Measurements from ENCODE around the gene GPR179.

GPR179 gene

GRCh38 chr17:38345743-38346142 lies 2.0 kb upstream of the GPR179 start:
- DNase-seq: no peak

- DNase-seq: no peak
Observed at GRCh38 chr17:38344420-38344745, 627 bp upstream of the GPR179 start.

GRCh38 chr17:38342886-38343607 lies 709 bp downstream of the GPR179 start:
- DNase-seq: no peak

GRCh38 chr17:38341035-38341721 lies 2.6 kb downstream of the GPR179 start:
- peak; percentile 73 for DNase-seq

- no peak for DNase-seq
Observed at GRCh38 chr17:38339891-38340290, 3.9 kb downstream of the GPR179 start.

GRCh38 chr17:38338535-38338934 lies 5.2 kb downstream of the GPR179 start:
- DNase-seq: no peak

GRCh38 chr17:38338053-38338452 lies 5.7 kb downstream of the GPR179 start:
- DNase-seq: no peak

GRCh38 chr17:38336838-38337237 lies 6.9 kb downstream of the GPR179 start:
- no peak for DNase-seq

- DNase-seq: no peak
Observed at GRCh38 chr17:38334480-38335364, 9.0 kb downstream of the GPR179 start.

- DNase-seq: no peak
Observed at GRCh38 chr17:38333635-38334295, 10.0 kb downstream of the GPR179 start.

GRCh38 chr17:38332735-38333134 lies 11.0 kb downstream of the GPR179 start:
- DNase-seq: no peak

GRCh38 chr17:38330941-38331411 lies 12.8 kb downstream of the GPR179 start:
- DNase-seq: no peak

GRCh38 chr17:38329808-38330730 lies 13.7 kb downstream of the GPR179 start:
- no peak for DNase-seq

GRCh38 chr17:38329284-38329683 lies 14.5 kb downstream of the GPR179 start:
- DNase-seq: no peak

- DNase-seq: no peak
Observed at GRCh38 chr17:38328620-38329019, 15.1 kb downstream of the GPR179 start.

- DNase-seq: no peak
Observed at GRCh38 chr17:38327936-38328335, 15.8 kb downstream of the GPR179 start.

- DNase-seq: no peak
Observed at GRCh38 chr17:38326996-38327792, 16.6 kb downstream of the GPR179 start.

- no peak for DNase-seq
Observed at GRCh38 chr17:38325221-38325851, 18.4 kb downstream of the GPR179 start.

GRCh38 chr17:38324772-38325171 lies 19.0 kb downstream of the GPR179 start:
- DNase-seq: no peak

GRCh38 chr17:38324141-38324697 lies 19.5 kb downstream of the GPR179 start:
- DNase-seq: no peak
